Activated B cell treated with CpG ODN at 0.5 μM for 24 hours (primary cell): ENCODE results near the gene CLMN. TPM values are rescaled to one million over a fixed set of nuclear protein-coding genes. Genes with fewer than 3 reads are reported as not detected.

Experiments used
- ATAC-seq: fragments of 200-7000 bp; cut with Tn5 transposase; one replicate; pipeline ENCODE4 v1.10.0; 2021; ENCODE audit warnings: low read depth, mild to moderate bottlenecking, moderate library complexity
- CTCF ChIA-PET: fragments of 350-600 bp; sonication (Branson Sonifier 250); formaldehyde crosslinking; loops from one replicate; lab custom pipeline; 2021; ENCODE audit warnings: antibody characterized with exemption; lab: Charles Lee
- POLR2A ChIA-PET: fragments of 350-600 bp; sonication (Branson Sonifier 250); formaldehyde crosslinking; loops from one replicate; lab custom pipeline; 2021; ENCODE audit warnings: antibody characterized with exemption; lab: Charles Lee
- DNase-seq: peaks from one replicate; pipeline ENCODE4 v3.0.0; 2022
- H3K27ac Mint-ChIP-seq: one replicate; pipeline ENCODE4 v1.8.0; 2020; ENCODE audit warnings: mixed read lengths
- H3K27me3 Mint-ChIP-seq: one replicate; pipeline ENCODE4 v1.8.0; 2021; ENCODE audit warnings: mixed read lengths
- H3K36me3 Mint-ChIP-seq: one replicate; pipeline ENCODE4 v1.8.0; 2021; ENCODE audit warnings: low read depth, mixed read lengths
- H3K4me1 Mint-ChIP-seq: one replicate; pipeline ENCODE4 v1.8.0; 2021; ENCODE audit warnings: mixed read lengths
- H3K4me3 Mint-ChIP-seq: one replicate; pipeline ENCODE4 v1.8.0; 2020; ENCODE audit warnings: mild to moderate bottlenecking, mixed read lengths
- H3K9me3 Mint-ChIP-seq: one replicate; pipeline ENCODE4 v1.8.0; 2020; ENCODE audit warnings: mixed read lengths
- intact Hi-C: fragments of 100-400 bp; cut with micrococcal nuclease; formaldehyde crosslinking; loops from one replicate; pipeline ENCODE4 v1.15.1; 2024
- total RNA-seq: library from RNA; stranded (reverse); gene quantifications from 2 replicates; pipeline ENCODE4 v1.2.3, GENCODE V29; 2022
- TF ChIP-seq, protein P1 (sequence below): fragments of 200-600 bp; IDR thresholded peaks from one replicate; pipeline ENCODE4 v1.8.0; 2022; ENCODE audit warnings: antibody characterized with exemption, mild to moderate bottlenecking

CLMN gene
- total RNA-seq, 1 donor from 2014 or later: 23.9 TPM

DNA sequence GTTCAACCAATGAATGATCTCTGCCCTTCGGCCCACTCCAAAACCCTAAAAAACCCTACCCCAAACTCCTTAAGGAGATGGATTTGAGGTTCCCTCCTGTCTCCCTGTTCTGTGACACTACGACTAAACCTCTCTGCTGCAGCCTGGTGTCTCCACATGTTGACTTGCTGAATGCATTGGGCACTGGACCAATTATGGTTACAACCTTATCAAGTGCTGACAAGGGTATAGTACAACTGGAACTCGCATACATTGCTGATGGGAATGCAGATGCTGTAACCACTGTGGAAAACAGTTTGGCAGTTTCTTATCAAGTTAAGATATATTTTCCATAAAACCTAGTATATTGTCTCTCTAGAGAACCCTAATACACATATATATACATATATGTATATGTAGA lies 156.0 kb downstream of the CLMN start:
- intact Hi-C loops: no loop called here
- H3K4me1 Mint-ChIP-seq: peaks cover 2% of the 10 kb centered on the region
- TF ChIP-seq, protein P1, sequence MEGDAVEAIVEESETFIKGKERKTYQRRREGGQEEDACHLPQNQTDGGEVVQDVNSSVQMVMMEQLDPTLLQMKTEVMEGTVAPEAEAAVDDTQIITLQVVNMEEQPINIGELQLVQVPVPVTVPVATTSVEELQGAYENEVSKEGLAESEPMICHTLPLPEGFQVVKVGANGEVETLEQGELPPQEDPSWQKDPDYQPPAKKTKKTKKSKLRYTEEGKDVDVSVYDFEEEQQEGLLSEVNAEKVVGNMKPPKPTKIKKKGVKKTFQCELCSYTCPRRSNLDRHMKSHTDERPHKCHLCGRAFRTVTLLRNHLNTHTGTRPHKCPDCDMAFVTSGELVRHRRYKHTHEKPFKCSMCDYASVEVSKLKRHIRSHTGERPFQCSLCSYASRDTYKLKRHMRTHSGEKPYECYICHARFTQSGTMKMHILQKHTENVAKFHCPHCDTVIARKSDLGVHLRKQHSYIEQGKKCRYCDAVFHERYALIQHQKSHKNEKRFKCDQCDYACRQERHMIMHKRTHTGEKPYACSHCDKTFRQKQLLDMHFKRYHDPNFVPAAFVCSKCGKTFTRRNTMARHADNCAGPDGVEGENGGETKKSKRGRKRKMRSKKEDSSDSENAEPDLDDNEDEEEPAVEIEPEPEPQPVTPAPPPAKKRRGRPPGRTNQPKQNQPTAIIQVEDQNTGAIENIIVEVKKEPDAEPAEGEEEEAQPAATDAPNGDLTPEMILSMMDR: no peak
- H3K27ac Mint-ChIP-seq: no peak overlapping the region
- no peaks in the 10 kb centered on the region for H3K27me3 Mint-ChIP-seq
- DNase-seq (no peak), ATAC-seq (no peak)
- H3K4me3 Mint-ChIP-seq: no peak overlapping the region
- ChIA-PET POLR2A (no interaction called here), CTCF (no interaction called here)
- peaks cover 14% of the 10 kb centered on the region for H3K9me3 Mint-ChIP-seq
- no peaks in the 10 kb centered on the region for H3K36me3 Mint-ChIP-seq

DNA sequence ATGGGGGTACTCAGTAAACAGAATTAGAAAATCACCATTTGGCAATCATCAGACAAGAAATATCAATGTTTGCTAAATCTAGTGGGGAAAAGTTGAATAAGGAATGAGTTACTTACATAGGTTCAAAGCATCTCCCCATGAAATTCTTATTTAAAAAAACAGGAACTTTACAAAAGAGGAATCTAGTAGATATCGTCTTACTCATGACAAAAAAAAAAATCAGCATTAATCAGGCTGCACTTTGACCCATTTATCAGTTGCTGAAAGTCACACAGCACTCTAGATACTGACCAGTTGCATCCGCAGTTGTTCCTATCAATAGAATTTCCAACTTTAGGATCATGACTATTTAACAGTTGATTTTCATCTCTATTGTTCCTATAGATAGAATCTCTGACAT lies 156.6 kb downstream of the CLMN start:
- H3K9me3 Mint-ChIP-seq: peaks cover 14% of the 10 kb centered on the region
- ChIA-PET POLR2A (no interaction called here), CTCF (no interaction called here)
- no peak for DNase-seq
- no peak overlapping the region for H3K4me3 Mint-ChIP-seq
- H3K27ac Mint-ChIP-seq: no peak overlapping the region
- peaks cover under 1% of the 10 kb centered on the region for H3K36me3 Mint-ChIP-seq
- H3K4me1 Mint-ChIP-seq: peaks cover 7% of the 10 kb centered on the region
- TF ChIP-seq, protein P1: no peak
- intact Hi-C loops: no loop called here
- ATAC-seq: no peak
- no peaks in the 10 kb centered on the region for H3K27me3 Mint-ChIP-seq

DNA sequence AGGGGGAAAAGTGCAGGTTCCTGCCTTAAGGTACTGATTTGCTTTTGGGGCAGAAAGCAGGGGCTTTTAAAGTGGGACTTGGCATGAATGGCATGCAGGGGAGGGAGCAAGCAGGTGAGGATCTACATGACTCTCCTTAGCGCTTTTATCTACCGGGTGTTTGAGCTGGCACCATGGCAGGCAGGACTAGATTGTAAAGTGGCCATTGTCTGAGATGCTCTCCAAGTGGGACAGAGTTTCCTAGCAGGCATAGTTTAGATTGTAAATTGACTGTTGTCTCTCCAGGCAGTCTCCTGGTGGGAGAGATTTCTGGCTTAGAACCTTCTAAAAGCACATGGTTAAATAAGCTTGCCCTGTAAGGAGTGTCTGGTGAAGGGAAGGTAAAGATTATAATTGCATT lies 157.1 kb downstream of the CLMN start:
- intact Hi-C loops: no loop called here
- H3K27ac Mint-ChIP-seq: no peak overlapping the region

DNA sequence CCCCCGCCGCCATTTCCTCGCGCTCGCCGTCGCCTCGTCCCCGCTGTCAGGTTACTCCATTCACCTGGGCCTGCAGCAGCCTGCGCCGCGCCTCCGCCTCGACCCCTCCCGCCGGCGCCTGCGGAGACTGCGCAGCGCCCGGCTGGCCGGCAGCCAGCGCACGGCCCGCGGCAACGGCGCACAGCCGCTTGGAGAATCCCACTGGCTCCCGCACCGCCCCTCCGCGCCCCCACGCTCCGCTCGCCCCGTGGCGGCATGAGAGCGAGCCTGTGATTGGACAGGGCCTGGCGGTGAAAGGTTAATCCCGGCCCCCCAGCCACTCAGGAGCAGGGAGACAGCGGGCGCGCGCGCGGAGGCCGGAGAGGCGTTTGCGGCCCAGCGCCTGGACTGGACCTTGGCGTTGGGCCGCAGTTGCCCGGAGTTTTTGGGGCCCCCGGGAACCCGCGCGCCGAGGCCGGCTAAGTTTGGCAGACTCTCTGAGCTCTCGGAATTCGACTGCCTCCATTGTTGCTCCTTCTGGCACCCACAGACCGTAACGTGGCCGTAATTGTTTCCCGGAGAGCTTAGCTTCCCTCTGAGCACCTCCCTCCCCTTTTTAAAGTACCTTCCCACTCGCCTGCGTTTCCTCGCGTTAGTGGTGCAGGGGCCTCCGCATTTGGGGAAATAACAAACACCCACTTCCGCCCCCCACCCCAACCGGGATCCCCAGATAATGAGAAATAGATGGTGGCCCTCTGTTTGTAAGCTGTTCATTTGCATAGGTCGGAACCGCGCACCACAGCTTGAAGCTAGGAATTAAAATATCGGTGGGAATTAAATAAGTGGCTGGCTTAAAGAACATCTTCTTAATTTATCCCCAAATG lies 162.2 kb downstream of the CLMN start, which contains the start of gene DICER1:
Gene DICER1 (minus strand): TSS at position 203 of the 863 bp plus-strand sequence. CDS start 24,071 bp downstream, outside the sequence.
- H3K27me3 Mint-ChIP-seq: no peaks in the 10 kb centered on the region
- peaks cover 5% of the 10 kb centered on the region for H3K36me3 Mint-ChIP-seq
- H3K4me3 Mint-ChIP-seq: peak within 1 kb of the TSS; percentile 97
- TF ChIP-seq, protein P1: no peak
- intact Hi-C loops: loop anchor here (1.0 to 5.0 kb wide), 9 partner anchors 13 to 1639 kb away; partner anchors contain the start of genes CLMN, PAPOLA, SYNE3 and VRK1
- H3K27ac Mint-ChIP-seq: peak within 1 kb of the TSS; percentile 100
- ATAC-seq: peak; percentile 87
- no peaks in the 10 kb centered on the region for H3K9me3 Mint-ChIP-seq
- POLR2A ChIA-PET: interaction anchor here (0.5 to 2.3 kb wide), 12 partner anchors 8 to 1335 kb away, joined by 3 to 16 read pairs (median 5); partner anchors contain the start of gene CLMN
- peak; percentile 96 for DNase-seq
- CTCF ChIA-PET: interaction anchor here (1.2 kb wide), 1 partner anchor 204 kb away, joined by 3 read pairs; no protein-coding TSS in a partner anchor
- H3K4me1 Mint-ChIP-seq: peaks cover 45% of the 10 kb centered on the region

More for the DNA sequence above, 157.1 kb downstream of the CLMN start:
- TF ChIP-seq, protein P1: no peak
- no peak overlapping the region for H3K4me3 Mint-ChIP-seq
- H3K9me3 Mint-ChIP-seq: peaks cover 14% of the 10 kb centered on the region
- POLR2A ChIA-PET: no interaction called here
- peaks cover 5% of the 10 kb centered on the region for H3K36me3 Mint-ChIP-seq
- H3K4me1 Mint-ChIP-seq: peaks cover 11% of the 10 kb centered on the region
- DNase-seq: no peak
- no peaks in the 10 kb centered on the region for H3K27me3 Mint-ChIP-seq
- CTCF ChIA-PET: no interaction called here
- ATAC-seq: no peak

DNA sequence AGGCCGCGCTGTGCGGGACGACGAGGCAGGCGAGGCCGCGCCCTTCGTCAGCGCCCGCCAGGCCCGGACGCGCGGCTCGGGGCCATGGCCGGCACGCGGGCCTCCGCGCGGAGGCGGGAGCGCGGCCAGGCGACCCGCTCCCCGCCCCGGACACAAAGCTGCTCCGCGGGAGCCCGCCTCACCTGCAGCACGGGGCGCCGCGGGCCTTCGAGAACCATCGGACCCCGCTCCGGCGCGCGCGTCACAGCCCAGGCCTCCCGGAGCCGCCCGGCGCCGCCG lies 162.7 kb downstream of the CLMN start:
- H3K27ac Mint-ChIP-seq: no peak overlapping the region
- H3K27me3 Mint-ChIP-seq: no peaks in the 10 kb centered on the region
- CTCF ChIA-PET: interaction anchor here (0.8 kb wide), 1 partner anchor 13 kb away, joined by 3 read pairs; no protein-coding TSS in a partner anchor
- POLR2A ChIA-PET: interaction anchor here (0.6 to 2.3 kb wide), 7 partner anchors 9 to 1336 kb away, joined by 3 to 16 read pairs (median 4); partner anchors contain the start of gene SYNE3
- TF ChIP-seq, protein P1: no peak
- H3K4me1 Mint-ChIP-seq: peaks cover 51% of the 10 kb centered on the region
- DNase-seq (no peak), ATAC-seq (peak; percentile 10)
- H3K36me3 Mint-ChIP-seq: peaks cover 5% of the 10 kb centered on the region
- intact Hi-C loops: loop anchor here (1.0 to 5.0 kb wide), 7 partner anchors 13 to 1640 kb away; partner anchors contain the start of genes PAPOLA, SYNE3 and VRK1
- no peaks in the 10 kb centered on the region for H3K9me3 Mint-ChIP-seq
- peak overlapping the region; percentile 97 for H3K4me3 Mint-ChIP-seq
